IMR-90 (cell line): ENCODE data around the gene ABCB6. TPM values are rescaled to one million over a fixed set of nuclear protein-coding genes. Genes with fewer than 3 reads are reported as not detected.

Experiments used
- ATAC-seq: fragments of 200-7000 bp; cut with Tn5 transposase; 2 replicates; pipeline ENCODE4 v1.9.1; 2020; ENCODE audit warnings: low read depth, mild to moderate bottlenecking, moderate library complexity
- BruUV-seq: library from RNA; stranded (reverse); fragments of 400-500 nt; replicated peaks from 2 replicates; lab custom pipeline; 2021; lab: Mats Ljungman, UMichigan
- CTCF ChIA-PET: fragments of 300-600 bp; formaldehyde crosslinking; extraction: SDS; loops from one replicate; lab custom pipeline; 2021; ENCODE audit warnings: antibody characterized with exemption; lab: Yijun Ruan, JAX
- POLR2A ChIA-PET: fragments of 300-600 bp; sonication (Branson Sonifier 250); formaldehyde crosslinking; loops from one replicate; lab custom pipeline; 2022; ENCODE audit warnings: antibody characterized with exemption; ENCODE audit not compliant: unreplicated experiment; lab: Charles Lee
- DNase-seq: peaks from one replicate; pipeline ENCODE4 v3.0.0; 2013
- H2AFZ ChIP-seq: replicated peaks from 2 replicates; pipeline ENCODE3; 2013; ENCODE audit warnings: low read length, mild to moderate bottlenecking; ENCODE audit not compliant: poor library complexity
- H2AK5ac ChIP-seq: 2 replicates; pipeline ENCODE4 v1.6.1; 2013; ENCODE audit warnings: low read depth, low read length, inconsistent platforms
- H2AK9ac ChIP-seq: replicated peaks from 2 replicates; pipeline ENCODE3; 2013; ENCODE audit warnings: mild to moderate bottlenecking, low read depth, low read length, moderate library complexity; ENCODE audit not compliant: poor library complexity
- H2BK120ac ChIP-seq: 2 replicates; pipeline ENCODE4 v1.6.1; 2013; ENCODE audit warnings: low read depth, low read length, inconsistent platforms
- H2BK15ac ChIP-seq: 3 replicates; pipeline ENCODE4 v1.6.1; 2013; ENCODE audit warnings: low read depth, low read length, inconsistent platforms
- H2BK20ac ChIP-seq: 2 replicates; pipeline ENCODE4 v1.6.1; 2013; ENCODE audit warnings: low read depth, mild to moderate bottlenecking, inconsistent platforms, low read length, moderate library complexity
- H2BK5ac ChIP-seq: 2 replicates; pipeline ENCODE4 v1.6.1; 2013; ENCODE audit warnings: mild to moderate bottlenecking, low read depth, low read length, inconsistent platforms; ENCODE audit not compliant: poor library complexity, severe bottlenecking
- H3K14ac ChIP-seq: replicated peaks from 2 replicates; pipeline ENCODE4 v1.6.1; 2013; ENCODE audit warnings: low read depth, low read length, inconsistent platforms
- H3K18ac ChIP-seq: 2 replicates; pipeline ENCODE4 v1.6.1; 2013; ENCODE audit warnings: low read depth, low read length, control low read depth
- H3K23ac ChIP-seq: 2 replicates; pipeline ENCODE4 v1.6.1; 2013; ENCODE audit warnings: low read depth, low read length, inconsistent platforms
- H3K27ac ChIP-seq: 2 replicates; pipeline ENCODE4 v1.5.1; 2013; ENCODE audit warnings: mild to moderate bottlenecking, control low read depth, low read length; ENCODE audit not compliant: insufficient read depth
- H3K27me3 ChIP-seq: 2 replicates; pipeline ENCODE4 v1.6.1; 2013; ENCODE audit warnings: low read length; ENCODE audit not compliant: control insufficient read depth, insufficient read depth
- H3K36me3 ChIP-seq: 2 replicates; pipeline ENCODE4 v1.6.1; 2013; ENCODE audit warnings: low read length, mixed read lengths; ENCODE audit not compliant: control insufficient read depth, insufficient read depth
- H3K4ac ChIP-seq: 2 replicates; pipeline ENCODE4 v1.6.1; 2013; ENCODE audit warnings: low read depth, low read length, inconsistent platforms
- H3K4me1 ChIP-seq: 2 replicates; pipeline ENCODE4 v1.6.1; 2013; ENCODE audit warnings: low read length, mixed read lengths; ENCODE audit not compliant: control insufficient read depth, insufficient read depth
- H3K4me2 ChIP-seq: 2 replicates; pipeline ENCODE4 v1.6.1; 2013; ENCODE audit warnings: low read depth, mild to moderate bottlenecking, control low read depth, low read length, moderate library complexity
- H3K4me3 ChIP-seq: 2 replicates; pipeline ENCODE4 v1.5.1; 2013; ENCODE audit warnings: low read depth, mild to moderate bottlenecking, control low read depth, low read length, moderate library complexity; ENCODE audit not compliant: insufficient read depth
- H3K56ac ChIP-seq: 2 replicates; pipeline ENCODE4 v1.6.1; 2013; ENCODE audit warnings: low read length, inconsistent platforms; ENCODE audit not compliant: insufficient read depth; ENCODE audit errors: extremely low read depth
- H3K79me1 ChIP-seq, 2 experiments: 2 replicates each; pipeline ENCODE4 v1.6.1; 2013; ENCODE audit warnings: low read length in 2 of 2, inconsistent platforms in 1 of 2, low read depth in 1 of 2
- H3K9ac ChIP-seq: 2 replicates; pipeline ENCODE4 v1.6.1; 2013; ENCODE audit warnings: low read depth, low read length, control low read depth
- H3K9me1 ChIP-seq: 2 replicates; pipeline ENCODE4 v1.6.1; 2013; ENCODE audit warnings: low read length, inconsistent platforms; ENCODE audit not compliant: insufficient read depth
- H3K9me3 ChIP-seq: 2 replicates; pipeline ENCODE4 v1.6.1; 2013; ENCODE audit warnings: low read length; ENCODE audit not compliant: control insufficient read depth, insufficient read depth
- H4K20me1 ChIP-seq: 2 replicates; pipeline ENCODE4 v1.6.1; 2013; ENCODE audit warnings: low read length, inconsistent platforms; ENCODE audit not compliant: insufficient read depth
- H4K5ac ChIP-seq: 2 replicates; pipeline ENCODE4 v1.6.1; 2013; ENCODE audit warnings: mild to moderate bottlenecking, low read depth, low read length, control low read depth
- H4K8ac ChIP-seq, 2 experiments: 2 replicates each; pipeline ENCODE4 v1.6.1; 2013; ENCODE audit warnings: low read depth in 2 of 2, low read length in 2 of 2, control low read depth in 1 of 2, inconsistent platforms in 1 of 2
- H4K91ac ChIP-seq: 2 replicates; pipeline ENCODE4 v1.6.1; 2013; ENCODE audit warnings: low read depth, low read length, inconsistent platforms; ENCODE audit not compliant: insufficient read depth
- BHLHE40 ChIP-seq: fragments of 150-350 bp; IDR thresholded peaks from 2 replicates; pipeline ENCODE4 v1.6.1; 2016; ENCODE audit warnings: mild to moderate bottlenecking, low read depth, low read length
- CEBPB ChIP-seq: IDR thresholded peaks from 2 replicates; pipeline ENCODE4 v1.6.1; 2012; ENCODE audit warnings: low read depth, low read length, improper control_type of control experiment
- CHD1 ChIP-seq: IDR thresholded peaks from 2 replicates; pipeline ENCODE4 v1.6.1; 2012; ENCODE audit warnings: low read depth, low read length, improper control_type of control experiment
- ELK1 ChIP-seq: fragments of 150-350 bp; IDR thresholded peaks from 2 replicates; pipeline ENCODE4 v1.6.1; 2016; ENCODE audit warnings: low read depth, mild to moderate bottlenecking, low read length, moderate library complexity, borderline replicate concordance
- FOS ChIP-seq: fragments of 150-350 bp; IDR thresholded peaks from 2 replicates; pipeline ENCODE4 v1.6.1; 2016; ENCODE audit warnings: low read depth, low read length
- MXI1 ChIP-seq: IDR thresholded peaks from 2 replicates; pipeline ENCODE4 v1.6.1; 2012; ENCODE audit warnings: low read depth, mild to moderate bottlenecking, low read length, moderate library complexity, borderline replicate concordance
- POLR2A ChIP-seq: IDR thresholded peaks from 2 replicates; pipeline ENCODE4 v1.6.1; 2012; ENCODE audit warnings: mild to moderate bottlenecking, low read depth, low read length
- RAD21 ChIP-seq: IDR thresholded peaks from 2 replicates; pipeline ENCODE4 v1.6.1; 2012; ENCODE audit warnings: low read length, improper control_type of control experiment
- RCOR1 ChIP-seq: IDR thresholded peaks from 2 replicates; pipeline ENCODE4 v1.6.1; 2012; ENCODE audit warnings: mild to moderate bottlenecking, low read length, improper control_type of control experiment; ENCODE audit not compliant: insufficient replicate concordance
- RFX5 ChIP-seq: IDR thresholded peaks from 2 replicates; pipeline ENCODE4 v1.8.0; 2012; ENCODE audit warnings: low read depth, mild to moderate bottlenecking, low read length, moderate library complexity
- SMC3 ChIP-seq: fragments of 150-350 bp; IDR thresholded peaks from 2 replicates; pipeline ENCODE4 v1.6.1; 2016; ENCODE audit warnings: low read depth, mild to moderate bottlenecking, antibody characterized with exemption, low read length, moderate library complexity
- USF2 ChIP-seq: fragments of 150-350 bp; IDR thresholded peaks from 2 replicates; pipeline ENCODE4 v1.6.1; 2017; ENCODE audit warnings: mild to moderate bottlenecking, antibody characterized with exemption, low read length, low read depth
- WGBS, 2 experiments: methylation state at CpG; one replicate each; pipeline versions ENCODE4 v1.1.5 to v1.1.7; 2013; ENCODE audit warnings: missing lambda C conversion rate in 2 of 2; ENCODE audit not compliant: insufficient read length in 1 of 2; ENCODE audit errors: extremely low coverage in 2 of 2; 5-methylcytosine and 5-hydroxymethylcytosine counted together
- dilution Hi-C: fragments of 300-500 bp; cut with HindIII; formaldehyde crosslinking; loops from one replicate; pipeline ENCODE4 v1.14.3; 2018; ENCODE audit warnings: low sequenced_read_pairs; ENCODE audit not compliant: unreplicated experiment
- in situ Hi-C: fragments of 300-500 bp; cut with MboI; formaldehyde crosslinking; loops from 3 replicates; pipeline ENCODE4 v1.14.3; 2019; ENCODE audit warnings: low sequenced_read_pairs, inconsistent platforms, mixed read lengths
- intact Hi-C: fragments of 100-400 bp; cut with micrococcal nuclease; formaldehyde crosslinking; loops from 2 replicates; pipeline ENCODE4 v1.10.0; 2022
- polyA plus RNA-seq, 3 experiments: library from polyadenylated mRNA; depleted of rRNA; stranded (reverse); fragments of >200 nt; gene quantifications; 2 replicates each; pipeline ENCODE4 v1.2.3, GENCODE V29; 2012; ENCODE audit warnings: low replicate concordance in 1 of 3
- total RNA-seq: library from RNA; depleted of rRNA; stranded (reverse); fragments of >200 nt; gene quantifications from 2 replicates; pipeline ENCODE4 v1.2.3, GENCODE V29; 2012

Gene ABCB6
- total and polyA plus RNA-seq, 2 of the 4 experiments (the other 2 are of a cell fraction) = 12.5 to 24.7 TPM

- H3K4ac ChIP-seq = no peak overlapping the region
- no peak overlapping the region for H3K18ac ChIP-seq
- TF ChIP-seq USF2 (no peak), POLR2A (no peak), BHLHE40 (no peak), RAD21 (no peak), SMC3 (no peak), CHD1 (no peak), RCOR1 (no peak), CEBPB (no peak), FOS (no peak), MXI1 (no peak), ELK1 (no peak), RFX5 (no peak)
- no TSS peak for BruUV-seq
- H4K8ac ChIP-seq = no peak overlapping the region
- H3K4me1 ChIP-seq = no peaks in the 10 kb centered on the region
- H3K4me2 ChIP-seq = no peak overlapping the region
- no peak overlapping the region for H3K4me3 ChIP-seq
- H3K9ac ChIP-seq = no peak overlapping the region
- DNase-seq = no peak
- H4K91ac ChIP-seq = no peak overlapping the region
- no peak overlapping the region for H3K23ac ChIP-seq
- no peak overlapping the region for H2BK15ac ChIP-seq
- peaks cover 7% of the 10 kb centered on the region in 2 experiments; a peak in 2 of 4 replicates for H3K79me1 ChIP-seq
- ChIA-PET POLR2A (interaction anchor here (0.6 kb wide), 1 partner anchor 50 kb away, joined by 3 read pairs; no protein-coding TSS in a partner anchor), CTCF (no interaction called here)
- no peaks in the 10 kb centered on the region for H3K27me3 ChIP-seq
- peaks cover 21% of the 10 kb centered on the region for H3K36me3 ChIP-seq
- no peak overlapping the region for H2BK5ac ChIP-seq
- no peaks in the 10 kb centered on the region for H4K20me1 ChIP-seq
- no peak overlapping the region for H2BK20ac ChIP-seq
- in situ Hi-C loops = no loop called here
- dilution Hi-C loops = no loop called here
- no peak overlapping the region for H2AK5ac ChIP-seq
- no peak for ATAC-seq
- no peak overlapping the region for H3K14ac ChIP-seq
- no peak overlapping the region for H3K27ac ChIP-seq
- intact Hi-C loops = no loop called here
- H2AK9ac ChIP-seq = no peak overlapping the region
- no peak overlapping the region for H2BK120ac ChIP-seq
- no peak overlapping the region for H3K56ac ChIP-seq
- WGBS, 2 experiments = 85% methylated on average over 3 of the region's 7 CpGs; no CpG with 5 or more reads in 1 of the 2 experiments
- H3K9me1 ChIP-seq = no peaks in the 10 kb centered on the region
- no peaks in the 10 kb centered on the region for H3K9me3 ChIP-seq
- no peak overlapping the region for H4K5ac ChIP-seq
- H2AFZ ChIP-seq = no peak overlapping the region
Measured at GRCh38 chr2:219186754-219187456, 31.9 kb downstream of the ABCB6 start.
